ENCODE data around the gene DAB2IP.

Gene DAB2IP

DNA sequence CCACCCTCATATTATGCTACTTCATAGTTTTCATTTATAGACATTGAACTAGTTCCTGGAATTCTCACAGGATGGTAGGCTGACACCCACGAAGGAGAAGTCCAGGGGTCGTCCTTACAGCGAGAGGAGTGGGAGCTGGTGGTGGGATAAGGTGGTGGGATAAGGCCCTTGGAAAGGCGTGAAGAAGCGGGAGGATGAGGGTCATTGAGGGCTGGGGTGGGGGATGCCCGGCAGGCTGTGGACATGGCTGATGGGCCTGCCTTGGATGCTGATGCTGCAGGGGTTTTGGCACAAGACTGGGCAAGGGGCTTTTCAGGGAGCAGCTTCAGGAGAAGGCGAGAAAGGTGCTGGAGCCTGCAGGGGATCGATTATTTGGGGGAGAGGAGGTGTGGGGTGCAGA is 9.4 kb downstream of the DAB2IP start:
- no peaks in the 10 kb centered on the region for H3K79me2 ChIP-seq (ENCODE audit: insufficient read depth, low read length)
- H3F3A ChIP-seq (ENCODE audit: low read depth) = no peaks in the 10 kb centered on the region
- TF ChIP-seq, protein P1, sequence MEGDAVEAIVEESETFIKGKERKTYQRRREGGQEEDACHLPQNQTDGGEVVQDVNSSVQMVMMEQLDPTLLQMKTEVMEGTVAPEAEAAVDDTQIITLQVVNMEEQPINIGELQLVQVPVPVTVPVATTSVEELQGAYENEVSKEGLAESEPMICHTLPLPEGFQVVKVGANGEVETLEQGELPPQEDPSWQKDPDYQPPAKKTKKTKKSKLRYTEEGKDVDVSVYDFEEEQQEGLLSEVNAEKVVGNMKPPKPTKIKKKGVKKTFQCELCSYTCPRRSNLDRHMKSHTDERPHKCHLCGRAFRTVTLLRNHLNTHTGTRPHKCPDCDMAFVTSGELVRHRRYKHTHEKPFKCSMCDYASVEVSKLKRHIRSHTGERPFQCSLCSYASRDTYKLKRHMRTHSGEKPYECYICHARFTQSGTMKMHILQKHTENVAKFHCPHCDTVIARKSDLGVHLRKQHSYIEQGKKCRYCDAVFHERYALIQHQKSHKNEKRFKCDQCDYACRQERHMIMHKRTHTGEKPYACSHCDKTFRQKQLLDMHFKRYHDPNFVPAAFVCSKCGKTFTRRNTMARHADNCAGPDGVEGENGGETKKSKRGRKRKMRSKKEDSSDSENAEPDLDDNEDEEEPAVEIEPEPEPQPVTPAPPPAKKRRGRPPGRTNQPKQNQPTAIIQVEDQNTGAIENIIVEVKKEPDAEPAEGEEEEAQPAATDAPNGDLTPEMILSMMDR (conservative IDR thresholded peaks at IDR 0.05; ENCODE audit: low read length) = no peak
- TF ChIP-seq EZH2phosphoT487 (IDR thresholded peaks at IDR 0.05; ENCODE audit: borderline replicate concordance) = no peak
- no peaks in the 10 kb centered on the region for H4K20me1 ChIP-seq (ENCODE audit: insufficient read depth, low read length, poor library complexity, severe bottlenecking)
- H3K4me1 ChIP-seq (ENCODE audit: insufficient read depth, low read length, poor library complexity, severe bottlenecking) = no peaks in the 10 kb centered on the region
- H3K27me3 ChIP-seq (ENCODE audit: insufficient read depth, low read length, poor library complexity, severe bottlenecking) = no peaks in the 10 kb centered on the region
- no peaks in the 10 kb centered on the region for H3K9me3 ChIP-seq (ENCODE audit: insufficient read depth, low read depth, low read length)
- no peak overlapping the region for H3K4me3 ChIP-seq (ENCODE audit: low read length, poor library complexity, severe bottlenecking)
- no peaks in the 10 kb centered on the region for H3K9me2 ChIP-seq (replicated peaks; ENCODE audit: low read depth, low read length)
- no peak overlapping the region for H3K9ac ChIP-seq (ENCODE audit: low read depth, low read length, poor library complexity, severe bottlenecking)
- no peak overlapping the region for H2AFZ ChIP-seq (ENCODE audit: low read length)
- H3K4me2 ChIP-seq (ENCODE audit: low read depth, low read length, poor library complexity, severe bottlenecking) = no peak overlapping the region
- H3K36me3 ChIP-seq (ENCODE audit: insufficient read depth, low read length) = no peaks in the 10 kb centered on the region

DNA sequence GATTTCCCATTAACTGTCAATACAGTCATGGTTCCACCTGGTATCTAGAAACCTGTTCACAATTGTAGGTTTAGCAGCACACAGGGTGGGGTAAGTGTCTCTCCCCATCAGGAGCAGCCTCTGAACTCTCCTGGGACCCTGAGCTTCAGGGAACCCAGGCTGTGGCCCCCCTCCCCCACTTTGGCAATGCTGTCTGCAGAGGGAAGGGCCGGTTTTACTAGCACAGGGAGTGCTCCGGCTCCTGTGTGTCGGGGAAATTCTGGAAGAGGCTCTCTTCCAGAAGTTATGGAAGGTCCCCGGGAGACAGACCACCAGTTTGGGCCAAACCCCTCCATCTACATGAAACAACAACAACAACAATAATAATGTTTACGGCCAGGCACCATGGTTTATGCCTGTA is 9.9 kb downstream of the DAB2IP start:
- no peak overlapping the region for H2AFZ ChIP-seq (ENCODE audit: low read length)
- no peak overlapping the region for H3K4me3 ChIP-seq (ENCODE audit: low read length, poor library complexity, severe bottlenecking)
- H3K79me2 ChIP-seq (ENCODE audit: insufficient read depth, low read length) = no peaks in the 10 kb centered on the region
- no peaks in the 10 kb centered on the region for H4K20me1 ChIP-seq (ENCODE audit: insufficient read depth, low read length, poor library complexity, severe bottlenecking)
- H3K9ac ChIP-seq (ENCODE audit: low read depth, low read length, poor library complexity, severe bottlenecking) = no peak overlapping the region
- no peaks in the 10 kb centered on the region for H3K9me2 ChIP-seq (replicated peaks; ENCODE audit: low read depth, low read length)
- no peaks in the 10 kb centered on the region for H3K36me3 ChIP-seq (ENCODE audit: insufficient read depth, low read length)
- no peaks in the 10 kb centered on the region for H3F3A ChIP-seq (ENCODE audit: low read depth)
- H3K4me2 ChIP-seq (ENCODE audit: low read depth, low read length, poor library complexity, severe bottlenecking) = no peak overlapping the region
- H3K4me1 ChIP-seq (ENCODE audit: insufficient read depth, low read length, poor library complexity, severe bottlenecking) = no peaks in the 10 kb centered on the region
- no peak for TF ChIP-seq EZH2phosphoT487 (IDR thresholded peaks at IDR 0.05; ENCODE audit: borderline replicate concordance)
- TF ChIP-seq, protein P1 (conservative IDR thresholded peaks at IDR 0.05; ENCODE audit: low read length) = no peak
- no peaks in the 10 kb centered on the region for H3K9me3 ChIP-seq (ENCODE audit: insufficient read depth, low read depth, low read length)
- H3K27me3 ChIP-seq (ENCODE audit: insufficient read depth, low read length, poor library complexity, severe bottlenecking) = no peaks in the 10 kb centered on the region

DNA sequence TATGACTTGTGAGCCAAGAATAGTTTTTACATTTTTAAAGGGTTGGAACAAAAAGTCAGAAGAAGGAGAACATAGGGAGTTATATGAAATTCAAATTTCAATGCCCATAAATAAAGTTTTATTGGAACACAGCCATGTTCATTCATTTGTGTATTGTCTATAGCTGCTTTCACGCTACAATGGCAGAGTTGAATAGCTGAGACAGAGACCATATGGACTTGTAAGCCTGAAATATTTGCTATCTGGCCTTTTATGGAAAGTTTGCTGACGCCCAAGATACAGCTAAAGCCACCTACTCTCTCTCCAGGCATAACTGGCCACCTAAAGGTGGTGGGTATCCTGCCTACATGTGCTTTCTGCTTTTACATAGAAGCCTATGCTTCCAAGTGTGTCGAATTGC is 10.9 kb downstream of the DAB2IP start:
- Histone ChIP-seq H3K9ac (ENCODE audit: low read depth, low read length, poor library complexity, severe bottlenecking) (no peak overlapping the region), H3K36me3 (ENCODE audit: insufficient read depth, low read length) (no peaks in the 10 kb centered on the region), H3K4me3 (ENCODE audit: low read length, poor library complexity, severe bottlenecking) (no peak overlapping the region), H3K4me1 (ENCODE audit: insufficient read depth, low read length, poor library complexity, severe bottlenecking) (no peaks in the 10 kb centered on the region), H3F3A (ENCODE audit: low read depth) (no peaks in the 10 kb centered on the region), H3K9me2 (replicated peaks; ENCODE audit: low read depth, low read length) (no peaks in the 10 kb centered on the region), H2AFZ (ENCODE audit: low read length) (no peak overlapping the region), H3K9me3 (ENCODE audit: insufficient read depth, low read depth, low read length) (no peaks in the 10 kb centered on the region), H4K20me1 (ENCODE audit: insufficient read depth, low read length, poor library complexity, severe bottlenecking) (no peaks in the 10 kb centered on the region), H3K79me2 (ENCODE audit: insufficient read depth, low read length) (no peaks in the 10 kb centered on the region), H3K27me3 (ENCODE audit: insufficient read depth, low read length, poor library complexity, severe bottlenecking) (no peaks in the 10 kb centered on the region), H3K4me2 (ENCODE audit: low read depth, low read length, poor library complexity, severe bottlenecking) (no peak overlapping the region)
- TF ChIP-seq, protein P1 (conservative IDR thresholded peaks at IDR 0.05; ENCODE audit: low read length) = no peak
- TF ChIP-seq EZH2phosphoT487 (IDR thresholded peaks at IDR 0.05; ENCODE audit: borderline replicate concordance) = no peak
